Measurements from ENCODE around the gene SPATA45. TPM values are rescaled to one million over a fixed set of nuclear protein-coding genes. Genes with fewer than 3 reads are reported as not detected.

SPATA45 gene
- total RNA-seq, 1 donor from 2014 or later, result not detected

DNA sequence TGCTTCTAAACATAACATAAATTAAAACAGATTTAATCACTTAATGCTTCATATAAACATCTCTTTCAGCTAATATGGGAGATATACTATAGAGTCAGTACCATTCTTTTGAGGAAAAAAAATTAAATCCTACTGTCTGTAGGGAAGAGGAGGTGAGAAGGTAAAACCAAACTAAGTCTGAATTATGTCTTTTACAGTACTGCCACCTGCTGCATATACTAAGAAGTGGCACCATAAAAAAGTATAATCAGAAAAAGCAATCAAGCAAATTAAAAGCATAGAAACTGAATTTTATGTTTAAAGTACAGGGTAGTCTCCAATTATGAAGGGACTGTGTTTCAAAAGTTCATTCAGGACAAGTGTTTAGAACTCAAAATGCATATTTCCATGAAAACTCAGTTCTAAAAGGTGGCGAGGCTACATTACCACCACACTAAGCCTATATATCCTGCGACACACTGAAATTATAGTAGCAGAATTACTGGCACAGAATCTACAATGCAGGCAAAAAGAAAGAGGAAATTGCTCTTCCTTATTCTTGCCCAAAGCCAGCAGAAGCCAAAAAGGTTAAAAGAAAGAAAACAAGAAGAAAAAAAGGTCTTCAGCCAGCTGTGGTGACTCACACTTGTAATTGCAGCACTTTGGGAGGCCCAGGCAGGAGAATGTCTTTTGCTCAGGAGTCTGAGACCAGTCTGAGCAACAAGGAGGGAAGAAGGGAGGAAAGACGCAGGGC lies 64.9 kb downstream of the SPATA45 start:
- peak; percentile 34 for DNase-seq (ENCODE audit: low read depth)

DNA sequence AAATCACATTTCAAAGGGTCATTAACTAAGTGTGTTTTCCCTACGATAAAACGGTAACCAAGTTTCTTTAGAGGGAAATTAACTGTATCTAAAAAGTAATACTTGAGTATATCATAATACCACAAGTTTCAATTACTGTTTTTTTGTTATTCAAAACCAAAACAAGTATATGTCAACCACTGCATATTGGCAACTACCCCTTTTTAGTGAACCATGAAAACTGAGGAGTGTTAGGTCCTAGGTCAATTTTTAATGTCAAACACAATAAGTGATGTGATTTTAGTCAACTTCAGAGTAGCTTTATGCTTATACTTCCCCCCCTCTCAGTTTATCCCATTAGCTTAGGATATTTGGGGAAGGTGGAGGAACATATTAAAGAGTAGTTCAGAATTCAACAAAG lies 66.2 kb downstream of the SPATA45 start:
- no peak for DNase-seq (ENCODE audit: low read depth)

DNA sequence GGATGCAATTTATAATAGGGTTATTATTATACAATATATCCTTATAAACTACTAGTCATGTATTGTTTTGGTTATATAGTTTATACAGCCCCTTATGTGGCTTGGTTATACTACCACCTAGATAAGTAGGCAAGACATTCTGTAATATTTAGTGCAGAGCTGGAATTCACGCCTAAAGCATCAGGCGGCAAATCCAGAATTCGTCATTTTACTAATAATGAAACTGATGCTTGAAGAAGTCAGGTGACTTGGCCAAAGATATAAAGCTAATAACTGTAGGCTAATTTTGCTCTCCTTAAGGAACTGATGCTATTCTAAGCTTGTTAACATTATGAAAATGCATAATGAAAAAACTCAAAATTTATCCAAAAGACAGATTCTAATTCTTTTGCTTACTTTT lies 66.7 kb downstream of the SPATA45 start:
- DNase-seq (ENCODE audit: low read depth), result no peak

Other genes with a start within 250 kb of the SPATA45 start
- gene ATF3, start 238.9 kb downstream of the SPATA45 start, total RNA-seq, result 2.9 and 3.3 TPM in 2 replicates
- gene BATF3, start 147.8 kb downstream of the SPATA45 start, total RNA-seq, result 0.51 and 0.94 TPM in 2 replicates
- 17.5 and 23.8 TPM in 2 replicates for gene NSL1, start 55.9 kb downstream of the SPATA45 start, total RNA-seq
- 11.9 and 33.5 TPM in 2 replicates for gene TATDN3, start 55.8 kb downstream of the SPATA45 start, total RNA-seq
- 3.0 TPM in 2 replicates for gene FLVCR1, start 10.6 kb upstream of the SPATA45 start, total RNA-seq
- 75.0 and 113 TPM in 2 replicates for gene VASH2, start 102.9 kb upstream of the SPATA45 start, total RNA-seq
- gene ANGEL2, start 168.2 kb upstream of the SPATA45 start, total RNA-seq, result 36.3 and 59.0 TPM in 2 replicates
- gene RPS6KC1, start 203.6 kb upstream of the SPATA45 start, total RNA-seq, result 28.6 and 36.6 TPM in 2 replicates

All from myocyte (in vitro differentiated cells).